SK-N-MC (cell line): Measurements from ENCODE around the gene MRPS23.

ENCODE experiments used
- EZH2 ChIP-seq: fragments of 200-600 bp; sonication (generic); IDR thresholded peaks from one replicate; pipeline ENCODE4 v1.6.1; 2017; ENCODE audit warnings: antibody characterized with exemption
- FOXP2 ChIP-seq: optimal IDR thresholded peaks from 2 replicates; pipeline ENCODE3; 2011; ENCODE audit warnings: mild to moderate bottlenecking, moderate library complexity; ENCODE audit not compliant: insufficient read depth; ENCODE audit errors: extremely low read length, control extremely low read depth
- POLR2AphosphoS5 ChIP-seq: IDR thresholded peaks from 2 replicates; pipeline ENCODE4 v1.6.1; 2012; ENCODE audit warnings: mild to moderate bottlenecking, low read depth, low read length, borderline replicate concordance

DNA sequence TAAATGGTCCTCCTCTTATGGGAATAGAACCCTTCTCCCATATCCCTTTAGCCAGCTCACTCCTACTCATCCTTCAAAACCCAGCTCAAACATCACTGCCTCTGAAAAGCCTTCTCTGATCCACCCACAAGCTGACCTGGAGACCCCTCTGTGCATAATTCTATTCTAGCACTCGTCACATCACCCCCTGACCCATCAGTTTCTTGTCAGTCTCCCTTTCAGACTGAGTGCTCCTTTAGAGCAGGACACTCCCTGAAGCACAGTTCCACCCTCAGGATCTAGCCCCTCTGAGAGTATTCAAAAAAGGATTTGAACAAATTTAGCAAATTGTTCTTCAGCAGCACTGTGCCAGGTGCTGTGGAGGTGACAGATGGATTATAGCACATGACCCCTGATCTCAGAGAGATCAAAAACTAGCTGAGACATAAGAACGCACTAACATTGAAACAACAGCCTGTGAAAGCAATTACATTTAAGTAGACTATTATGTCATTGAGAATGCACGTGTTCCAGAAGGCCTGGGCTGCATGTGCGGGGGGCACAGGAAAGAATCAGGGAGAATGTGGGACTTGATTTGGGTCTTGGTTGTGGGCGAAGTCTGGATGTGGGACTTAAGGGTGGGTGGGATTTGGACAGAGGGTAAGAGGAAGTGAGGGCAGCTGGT, 43.5 kb downstream of the MRPS23 start:
- no peak for TF ChIP-seq POLR2AphosphoS5
- no peak for TF ChIP-seq EZH2
- TF ChIP-seq FOXP2: no peak
